ENCODE results near the gene SCAMP1. TPM values are rescaled to one million over a fixed set of nuclear protein-coding genes. Genes with fewer than 3 reads are reported as not detected.
A peak's percentile ranks its signal among the peaks of the same experiment; 100 is the strongest.

Gene SCAMP1
- total and polyA plus RNA-seq, 2 of the 13 experiments (the other 11 are each of a cell fraction or from before 2014, with no cell fraction given) = 18.2 to 33.7 TPM

DNA sequence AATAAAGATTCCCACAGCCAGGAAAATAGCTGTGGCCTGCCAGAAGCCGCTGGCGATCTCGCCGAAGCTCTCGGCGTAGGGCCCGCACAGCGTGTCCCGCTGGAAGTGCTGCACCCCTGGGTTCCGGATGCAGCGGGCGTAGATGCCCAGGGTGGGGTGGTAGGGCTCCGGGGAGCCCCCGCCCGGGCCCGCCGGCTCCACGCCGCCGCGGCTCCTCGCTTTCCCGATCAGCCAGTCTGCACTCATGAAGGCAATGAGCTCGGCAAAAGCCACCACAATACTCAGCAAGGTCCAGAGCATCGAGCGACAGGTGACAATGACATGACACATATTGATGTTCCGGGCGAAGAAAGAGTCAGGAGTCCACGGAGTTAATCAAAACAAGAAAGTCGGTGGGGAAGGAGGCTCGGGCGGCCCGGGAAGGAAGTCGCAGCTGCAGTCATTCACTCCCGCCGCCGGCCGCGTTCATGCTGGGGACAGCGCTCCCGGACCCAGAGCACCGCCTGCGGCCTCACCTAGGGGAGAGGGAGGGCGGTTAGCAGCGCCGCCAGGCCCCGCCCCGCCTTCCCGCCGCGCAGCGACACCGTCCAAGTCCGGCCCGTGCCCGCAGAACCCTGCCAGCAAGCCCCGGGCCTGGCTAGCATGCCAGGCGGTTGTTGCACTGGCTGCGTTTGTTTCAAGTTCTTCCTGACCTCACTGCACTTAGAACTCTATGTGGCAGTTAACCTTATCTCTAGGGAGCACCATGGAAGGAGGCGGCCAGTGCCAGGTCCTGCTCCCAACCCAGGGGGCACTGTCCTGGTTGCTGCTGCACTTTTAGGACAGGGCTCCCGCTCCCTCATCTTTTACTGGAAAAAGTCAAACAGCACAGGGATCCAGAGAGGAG, 149.7 kb downstream of the SCAMP1 start:
- Histone ChIP-seq H3K9me3 (ENCODE audit: low read length) (no peaks in the 10 kb centered on the region), H3K9ac (ENCODE audit: insufficient read depth, low read depth, low read length) (no peak overlapping the region), H3K79me2 (ENCODE audit: insufficient read depth, low read length) (peaks cover 6% of the 10 kb centered on the region), H2AFZ (ENCODE audit: low read length) (no peak overlapping the region), H4K20me1 (ENCODE audit: insufficient read depth, low read length) (no peaks in the 10 kb centered on the region), H3K27ac (ENCODE audit: extremely low read length, insufficient read depth, low read length) (no peak overlapping the region), H3K27me3 (ENCODE audit: control insufficient read depth in 1 of 2, insufficient read depth in 2 of 2, low read length in 2 of 2) (no peaks in the 10 kb centered on the region), H3K4me3 (replicated peaks in 1 of 3; ENCODE audit: insufficient read depth in 1 of 3, low read depth in 2 of 3, low read length in 3 of 3) (no peak overlapping the region), H3K4me1 (ENCODE audit: insufficient read depth, low read length) (peaks cover 30% of the 10 kb centered on the region), H3K36me3 (replicated peaks in 1 of 2; ENCODE audit: control insufficient read depth in 1 of 2, insufficient read depth in 2 of 2, low read length in 2 of 2) (peaks cover 5 to 16% of the 10 kb centered on the region in 2 experiments; a peak in 4 of 5 replicates), H3K4me2 (ENCODE audit: low read depth, low read length) (no peak overlapping the region)
- BruUV-seq (replicated peaks) = no TSS peak
- CTCF ChIA-PET (ENCODE audit: low intra/inter-chr PET ratio, low total read pairs) = no interaction called here
- 98% methylated on average over 41 of the region's 61 CpGs for WGBS (ENCODE audit: low lambda C conversion rate)
- POLR2A ChIA-PET = interaction anchor here (3.3 kb wide), 1 partner anchor 9 kb away, joined by 48 read pairs; no protein-coding TSS in a partner anchor
- DNase-seq (ENCODE audit: low spot score) (no peak), FAIRE-seq (no peak), ATAC-seq (no peak; the same call in 2 of the 3 replicates)
- in situ Hi-C loops (cut with HindIII; ENCODE audit: extremely low pct_ligation_motif_present, low pct_unique_long_range_greater_than_20kb) = no loop called here
- intact Hi-C loops (cut with micrococcal nuclease; ENCODE audit: unreplicated experiment) = no loop called here
- TF ChIP-seq AGO2 (optimal IDR thresholded peaks at IDR 0.05; ENCODE audit: low read depth, low read length) = peak; percentile 51
- TF ChIP-seq ZNF263 (CRISPR knock-in tag; IDR thresholded peaks at IDR 0.05) = peak; percentile 88
- no peak for TF ChIP-seq RARG (CRISPR knock-in tag; IDR thresholded peaks at IDR 0.05; ENCODE audit: low read depth)
- TF ChIP-seq, protein P1, sequence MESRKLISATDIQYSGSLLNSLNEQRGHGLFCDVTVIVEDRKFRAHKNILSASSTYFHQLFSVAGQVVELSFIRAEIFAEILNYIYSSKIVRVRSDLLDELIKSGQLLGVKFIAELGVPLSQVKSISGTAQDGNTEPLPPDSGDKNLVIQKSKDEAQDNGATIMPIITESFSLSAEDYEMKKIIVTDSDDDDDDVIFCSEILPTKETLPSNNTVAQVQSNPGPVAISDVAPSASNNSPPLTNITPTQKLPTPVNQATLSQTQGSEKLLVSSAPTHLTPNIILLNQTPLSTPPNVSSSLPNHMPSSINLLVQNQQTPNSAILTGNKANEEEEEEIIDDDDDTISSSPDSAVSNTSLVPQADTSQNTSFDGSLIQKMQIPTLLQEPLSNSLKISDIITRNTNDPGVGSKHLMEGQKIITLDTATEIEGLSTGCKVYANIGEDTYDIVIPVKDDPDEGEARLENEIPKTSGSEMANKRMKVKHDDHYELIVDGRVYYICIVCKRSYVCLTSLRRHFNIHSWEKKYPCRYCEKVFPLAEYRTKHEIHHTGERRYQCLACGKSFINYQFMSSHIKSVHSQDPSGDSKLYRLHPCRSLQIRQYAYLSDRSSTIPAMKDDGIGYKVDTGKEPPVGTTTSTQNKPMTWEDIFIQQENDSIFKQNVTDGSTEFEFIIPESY (CRISPR knock-in tag; IDR thresholded peaks at IDR 0.05) = peak; percentile 41; the same call in 1 of the 2 replicates
- no peak for TF ChIP-seq IRF2 (CRISPR knock-in tag; IDR thresholded peaks at IDR 0.05)

All from HepG2 (cell line).